ENCODE results near the gene ARR3. TPM values are rescaled to one million over a fixed set of nuclear protein-coding genes. Genes with fewer than 3 reads are reported as not detected.

Gene ARR3
- total RNA-seq, 4 donors from 2014 or later = 3.2 to 3.3 TPM; not detected in 2

DNA sequence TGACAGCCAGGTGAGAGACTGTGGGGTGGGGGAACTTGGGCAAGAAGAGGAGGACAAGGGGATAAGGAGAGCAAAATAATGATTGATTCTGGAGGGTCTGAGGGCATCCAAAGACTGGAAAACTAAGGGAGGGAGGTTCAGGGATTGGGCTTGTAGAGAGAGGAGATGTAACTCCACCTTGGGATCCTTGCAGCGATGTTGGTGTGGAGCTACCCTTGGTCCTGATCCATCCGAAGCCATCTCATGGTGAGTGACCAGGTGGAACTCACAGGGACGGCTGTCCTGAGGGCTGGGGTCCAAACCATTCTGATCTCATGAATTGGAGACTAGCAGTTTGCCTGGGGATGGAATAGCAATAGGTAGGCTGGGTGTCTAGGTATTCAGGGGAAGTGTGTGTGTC lies 12.4 kb downstream of the ARR3 start:
- Histone ChIP-seq H3K9me3 (no peaks in the 10 kb centered on the region), H3K4me1 (no peaks in the 10 kb centered on the region), H3K27ac (no peak overlapping the region), H3K36me3 (no peaks in the 10 kb centered on the region), H3K4me3 (no peak overlapping the region), H3K27me3 (no peaks in the 10 kb centered on the region)
- no peak for DNase-seq
- TF ChIP-seq POLR2A (IDR thresholded peaks at IDR 0.05) = no peak
- TF ChIP-seq, protein P1, sequence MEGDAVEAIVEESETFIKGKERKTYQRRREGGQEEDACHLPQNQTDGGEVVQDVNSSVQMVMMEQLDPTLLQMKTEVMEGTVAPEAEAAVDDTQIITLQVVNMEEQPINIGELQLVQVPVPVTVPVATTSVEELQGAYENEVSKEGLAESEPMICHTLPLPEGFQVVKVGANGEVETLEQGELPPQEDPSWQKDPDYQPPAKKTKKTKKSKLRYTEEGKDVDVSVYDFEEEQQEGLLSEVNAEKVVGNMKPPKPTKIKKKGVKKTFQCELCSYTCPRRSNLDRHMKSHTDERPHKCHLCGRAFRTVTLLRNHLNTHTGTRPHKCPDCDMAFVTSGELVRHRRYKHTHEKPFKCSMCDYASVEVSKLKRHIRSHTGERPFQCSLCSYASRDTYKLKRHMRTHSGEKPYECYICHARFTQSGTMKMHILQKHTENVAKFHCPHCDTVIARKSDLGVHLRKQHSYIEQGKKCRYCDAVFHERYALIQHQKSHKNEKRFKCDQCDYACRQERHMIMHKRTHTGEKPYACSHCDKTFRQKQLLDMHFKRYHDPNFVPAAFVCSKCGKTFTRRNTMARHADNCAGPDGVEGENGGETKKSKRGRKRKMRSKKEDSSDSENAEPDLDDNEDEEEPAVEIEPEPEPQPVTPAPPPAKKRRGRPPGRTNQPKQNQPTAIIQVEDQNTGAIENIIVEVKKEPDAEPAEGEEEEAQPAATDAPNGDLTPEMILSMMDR (IDR thresholded peaks at IDR 0.05) = no peak

DNA sequence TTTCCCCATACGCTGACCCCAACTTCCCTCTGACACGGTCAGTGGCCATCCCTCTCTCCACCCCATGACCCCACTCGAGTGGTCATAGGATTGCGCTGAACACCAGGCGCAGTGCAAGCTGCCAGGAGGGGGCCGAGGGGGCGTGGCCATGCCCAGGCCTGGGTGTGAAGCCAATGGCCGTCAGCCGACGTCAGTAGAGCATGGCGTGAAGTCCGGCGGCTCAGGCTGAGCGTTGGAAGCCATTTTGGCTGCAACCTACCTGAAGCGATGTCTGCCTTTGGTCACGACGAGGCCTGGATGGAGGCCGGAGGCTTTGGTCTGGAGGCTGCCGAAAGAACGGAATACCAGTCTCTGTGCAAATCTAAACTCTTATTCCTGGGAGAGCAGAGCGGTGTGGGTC lies 13.8 kb downstream of the ARR3 start, which contains the start of gene RAB41:
RAB41 (plus strand) TSS at position 222 of the 400 bp plus-strand sequence; CDS start at position 268, 46 bp downstream.
- Histone ChIP-seq H3K9me3 (no peaks in the 10 kb centered on the region), H3K27ac (no peak within 1 kb of the TSS), H3K36me3 (no peaks in the 10 kb centered on the region), H3K4me3 (no peak within 1 kb of the TSS), H3K4me1 (no peaks in the 10 kb centered on the region), H3K27me3 (no peaks in the 10 kb centered on the region)
- DNase-seq = no peak
- no peak for TF ChIP-seq POLR2A (IDR thresholded peaks at IDR 0.05)
- TF ChIP-seq, protein P1 (IDR thresholded peaks at IDR 0.05) = no peak

- no peak for DNase-seq
- Histone ChIP-seq H3K4me1 (peaks cover 0 to 4% (median 0%) of the 10 kb centered on the region in 4 donors), H3K9me3 (no peaks in the 10 kb centered on the region), H3K27ac (peak overlapping the region; percentile 58 to 74 (median 69)), H3K36me3 (no peaks in the 10 kb centered on the region), H3K27me3 (no peaks in the 10 kb centered on the region), H3K4me3 (peak overlapping the region; percentile 41 to 67 (median 52))
- TF ChIP-seq POLR2A (IDR thresholded peaks at IDR 0.05) = no peak
- TF ChIP-seq, protein P1 (IDR thresholded peaks at IDR 0.05) = no peak
These were observed 21.1 kb downstream of the ARR3 start for GRCh38 chrX:70289168-70289792.

GRCh38 chrX:70289793-70290770 lies 21.9 kb downstream of the ARR3 start, which contains the start of the genes KIF4A and PDZD11:
Gene KIF4A, plus strand, starts transcription at chrX:70290104. Its CDS starts 355 bp downstream, at chrX:70290459.
Gene PDZD11, minus strand, starts transcription at chrX:70289927. Its CDS starts 586 bp downstream, at chrX:70289341.
- Histone ChIP-seq H3K27ac (peak within 1 kb of the TSS; percentile 58 to 74 (median 69)), H3K36me3 (no peaks in the 10 kb centered on the region), H3K4me3 (peak within 1 kb of the TSS; percentile 41 to 67 (median 52)), H3K4me1 (peaks cover 0 to 4% (median 0%) of the 10 kb centered on the region in 4 donors), H3K9me3 (no peaks in the 10 kb centered on the region), H3K27me3 (no peaks in the 10 kb centered on the region)
- DNase-seq = peak; percentile 67 to 89 (median 86)
- TF ChIP-seq, protein P1 (IDR thresholded peaks at IDR 0.05) = no peak
- TF ChIP-seq POLR2A (IDR thresholded peaks at IDR 0.05) = peak in 1 of 2 donors; percentile 38

DNA sequence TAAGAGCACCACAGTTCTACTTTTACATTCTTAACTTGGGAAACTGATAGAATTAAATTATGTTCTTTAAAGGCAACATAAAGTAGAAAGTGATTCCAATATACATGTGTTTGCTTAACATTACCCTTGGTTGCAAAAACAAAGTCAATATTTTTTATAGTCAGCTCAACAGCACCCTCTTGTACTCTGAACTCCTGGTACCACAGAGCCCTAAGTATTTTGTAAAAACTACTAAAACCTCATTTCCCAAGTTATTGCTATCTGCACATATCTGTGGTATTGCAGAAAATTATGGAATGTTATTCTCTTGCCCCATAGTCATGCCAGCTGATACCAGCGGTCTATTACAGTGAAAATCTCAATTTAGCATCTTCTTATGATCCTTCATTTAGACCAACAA lies 24.7 kb downstream of the ARR3 start:
- Histone ChIP-seq H3K9me3 (no peaks in the 10 kb centered on the region), H3K4me1 (peaks cover 0 to 4% (median 0%) of the 10 kb centered on the region in 4 donors), H3K36me3 (no peaks in the 10 kb centered on the region), H3K4me3 (no peak overlapping the region), H3K27ac (no peak overlapping the region), H3K27me3 (no peaks in the 10 kb centered on the region)
- TF ChIP-seq, protein P1 (IDR thresholded peaks at IDR 0.05) = no peak
- TF ChIP-seq POLR2A (IDR thresholded peaks at IDR 0.05) = no peak
- no peak for DNase-seq
